SK-N-SH treated with all-trans-retinoic acid at 6 μM for 48 hours (cell line): ENCODE data around the gene SEMA5B.

ENCODE experiments used
- BACH2 ChIP-seq: fragments of 250-450 bp; sonication (Bioruptor Pico); IDR thresholded peaks from 2 replicates; pipeline ENCODE4 v1.9.0; 2021; ENCODE audit warnings: mild to moderate bottlenecking, borderline replicate concordance
- PATZ1 ChIP-seq: fragments of 250-450 bp; sonication (Bioruptor Pico); IDR thresholded peaks from 2 replicates; pipeline ENCODE4 v1.8.0; 2020; ENCODE audit warnings: mild to moderate bottlenecking, moderate library complexity, borderline replicate concordance
- RARB ChIP-seq: fragments of 250-450 bp; sonication (Bioruptor Pico); IDR thresholded peaks from 2 replicates; pipeline ENCODE4 v1.8.0; 2021; ENCODE audit warnings: mild to moderate bottlenecking, moderate library complexity
- SNAI2 ChIP-seq: fragments of 250-450 bp; sonication (Bioruptor Pico); IDR thresholded peaks from 2 replicates; pipeline ENCODE4 v1.5.0; 2020; ENCODE audit warnings: mild to moderate bottlenecking, moderate library complexity
- ZC3H10 ChIP-seq: fragments of 250-450 bp; sonication (Bioruptor Pico); IDR thresholded peaks from 2 replicates; pipeline ENCODE4 v1.5.1; 2021; ENCODE audit warnings: mild to moderate bottlenecking, moderate library complexity
- ZFP3 ChIP-seq: fragments of 250-450 bp; sonication (Bioruptor Pico); IDR thresholded peaks from 2 replicates; pipeline ENCODE4 v1.5.0; 2020; ENCODE audit warnings: mild to moderate bottlenecking, moderate library complexity
- ZFP30 ChIP-seq: fragments of 450-650 bp; formaldehyde crosslinking; IDR thresholded peaks from 2 replicates; pipeline ENCODE4 v1.5.0; 2022; ENCODE audit warnings: mild to moderate bottlenecking, moderate library complexity
- TF ChIP-seq, protein P1 (sequence below): fragments of 250-450 bp; sonication (Bioruptor Pico); IDR thresholded peaks from 2 replicates; pipeline ENCODE4 v1.5.1; 2021; ENCODE audit warnings: mild to moderate bottlenecking, moderate library complexity
- TF ChIP-seq, protein P2 (sequence below): fragments of 250-450 bp; sonication (Bioruptor Pico); IDR thresholded peaks from 2 replicates; pipeline ENCODE4 v1.8.0; 2021; ENCODE audit warnings: low read depth, mild to moderate bottlenecking, moderate library complexity, borderline replicate concordance

DNA sequence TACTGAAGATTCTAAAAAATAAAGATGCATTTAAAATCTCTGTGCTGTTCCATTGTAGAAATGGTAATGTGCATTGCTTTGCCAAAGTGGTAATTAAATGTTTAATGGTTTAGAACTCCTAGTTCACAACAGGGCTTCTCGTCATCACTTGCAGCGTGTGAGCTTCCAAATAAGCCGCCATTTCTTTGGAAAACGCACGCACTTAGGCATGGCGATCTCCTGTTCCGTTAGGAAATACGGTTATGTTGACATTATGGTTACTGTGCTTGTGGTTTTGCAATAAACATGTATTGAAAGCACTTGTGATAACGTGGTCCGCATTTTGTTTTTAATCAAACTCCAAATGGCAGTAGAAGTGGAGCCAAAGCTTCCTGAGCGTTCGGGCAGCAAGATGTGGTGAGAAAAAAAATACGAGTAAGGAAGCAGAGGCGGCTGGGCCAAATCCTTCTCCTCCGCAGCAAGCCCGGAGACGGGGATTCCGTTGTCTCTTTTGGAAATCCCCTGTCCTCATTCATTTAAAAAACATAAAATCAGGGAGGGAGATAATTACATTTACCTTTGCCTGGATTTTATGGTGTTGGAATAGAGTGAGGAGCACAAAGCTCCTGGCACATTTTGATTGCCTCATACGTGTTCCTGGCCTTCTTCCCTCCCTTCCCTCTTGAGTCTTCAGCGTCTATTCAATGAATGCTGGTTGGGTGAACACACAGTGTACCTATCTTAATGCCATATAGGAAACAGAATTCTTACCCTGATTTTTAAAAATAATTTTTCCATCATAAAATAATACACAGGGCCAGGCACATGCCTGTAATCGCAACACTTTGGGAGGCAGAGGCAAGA lies 135.2 kb downstream of the SEMA5B start:
- TF ChIP-seq, protein P1, sequence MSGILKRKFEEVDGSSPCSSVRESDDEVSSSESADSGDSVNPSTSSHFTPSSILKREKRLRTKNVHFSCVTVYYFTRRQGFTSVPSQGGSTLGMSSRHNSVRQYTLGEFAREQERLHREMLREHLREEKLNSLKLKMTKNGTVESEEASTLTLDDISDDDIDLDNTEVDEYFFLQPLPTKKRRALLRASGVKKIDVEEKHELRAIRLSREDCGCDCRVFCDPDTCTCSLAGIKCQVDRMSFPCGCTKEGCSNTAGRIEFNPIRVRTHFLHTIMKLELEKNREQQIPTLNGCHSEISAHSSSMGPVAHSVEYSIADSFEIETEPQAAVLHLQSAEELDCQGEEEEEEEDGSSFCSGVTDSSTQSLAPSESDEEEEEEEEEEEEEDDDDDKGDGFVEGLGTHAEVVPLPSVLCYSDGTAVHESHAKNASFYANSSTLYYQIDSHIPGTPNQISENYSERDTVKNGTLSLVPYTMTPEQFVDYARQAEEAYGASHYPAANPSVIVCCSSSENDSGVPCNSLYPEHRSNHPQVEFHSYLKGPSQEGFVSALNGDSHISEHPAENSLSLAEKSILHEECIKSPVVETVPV (CRISPR knock-in tag): no peak
- TF ChIP-seq SNAI2 (CRISPR knock-in tag) (no peak), ZC3H10 (CRISPR knock-in tag) (no peak), PATZ1 (no peak), ZFP30 (CRISPR knock-in tag) (no peak), BACH2 (CRISPR knock-in tag) (no peak), ZFP3 (CRISPR knock-in tag) (no peak), RARB (no peak)
- TF ChIP-seq, protein P2, sequence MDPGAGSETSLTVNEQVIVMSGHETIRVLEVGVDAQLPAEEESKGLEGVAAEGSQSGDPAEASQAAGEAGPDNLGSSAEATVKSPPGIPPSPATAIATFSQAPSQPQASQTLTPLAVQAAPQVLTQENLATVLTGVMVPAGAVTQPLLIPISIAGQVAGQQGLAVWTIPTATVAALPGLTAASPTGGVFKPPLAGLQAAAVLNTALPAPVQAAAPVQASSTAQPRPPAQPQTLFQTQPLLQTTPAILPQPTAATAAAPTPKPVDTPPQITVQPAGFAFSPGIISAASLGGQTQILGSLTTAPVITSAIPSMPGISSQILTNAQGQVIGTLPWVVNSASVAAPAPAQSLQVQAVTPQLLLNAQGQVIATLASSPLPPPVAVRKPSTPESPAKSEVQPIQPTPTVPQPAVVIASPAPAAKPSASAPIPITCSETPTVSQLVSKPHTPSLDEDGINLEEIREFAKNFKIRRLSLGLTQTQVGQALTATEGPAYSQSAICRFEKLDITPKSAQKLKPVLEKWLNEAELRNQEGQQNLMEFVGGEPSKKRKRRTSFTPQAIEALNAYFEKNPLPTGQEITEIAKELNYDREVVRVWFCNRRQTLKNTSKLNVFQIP: no peak
